IMR-90 (cell line): ENCODE results near the gene MRPL50.

ENCODE experiments used
- BHLHE40 ChIP-seq: fragments of 150-350 bp; IDR thresholded peaks from 2 replicates; pipeline ENCODE4 v1.6.1; 2016; ENCODE audit warnings: mild to moderate bottlenecking, low read depth, low read length
- CEBPB ChIP-seq: IDR thresholded peaks from 2 replicates; pipeline ENCODE4 v1.6.1; 2012; ENCODE audit warnings: low read depth, low read length, improper control_type of control experiment
- CHD1 ChIP-seq: IDR thresholded peaks from 2 replicates; pipeline ENCODE4 v1.6.1; 2012; ENCODE audit warnings: low read depth, low read length, improper control_type of control experiment
- MAFK ChIP-seq: IDR thresholded peaks from 2 replicates; pipeline ENCODE4 v1.6.1; 2012; ENCODE audit warnings: low read depth, low read length, improper control_type of control experiment
- MXI1 ChIP-seq: IDR thresholded peaks from 2 replicates; pipeline ENCODE4 v1.6.1; 2012; ENCODE audit warnings: low read depth, mild to moderate bottlenecking, low read length, moderate library complexity, borderline replicate concordance
- POLR2A ChIP-seq: IDR thresholded peaks from 2 replicates; pipeline ENCODE4 v1.6.1; 2012; ENCODE audit warnings: mild to moderate bottlenecking, low read depth, low read length
- RAD21 ChIP-seq: IDR thresholded peaks from 2 replicates; pipeline ENCODE4 v1.6.1; 2012; ENCODE audit warnings: low read length, improper control_type of control experiment
- RFX5 ChIP-seq: IDR thresholded peaks from 2 replicates; pipeline ENCODE4 v1.8.0; 2012; ENCODE audit warnings: low read depth, mild to moderate bottlenecking, low read length, moderate library complexity
- SMC3 ChIP-seq: fragments of 150-350 bp; IDR thresholded peaks from 2 replicates; pipeline ENCODE4 v1.6.1; 2016; ENCODE audit warnings: low read depth, mild to moderate bottlenecking, antibody characterized with exemption, low read length, moderate library complexity
- TF ChIP-seq, protein P1 (sequence below): conservative IDR thresholded peaks from 2 replicates; pipeline ENCODE4 v1.5.1; 2012; ENCODE audit warnings: mild to moderate bottlenecking, low read depth, low read length, improper control_type of control experiment
- TF ChIP-seq, protein P2 (sequence below): fragments of 150-350 bp; IDR thresholded peaks from 2 replicates; pipeline ENCODE4 v1.6.1; 2016; ENCODE audit warnings: low read depth, mild to moderate bottlenecking, low read length, moderate library complexity, borderline replicate concordance

DNA sequence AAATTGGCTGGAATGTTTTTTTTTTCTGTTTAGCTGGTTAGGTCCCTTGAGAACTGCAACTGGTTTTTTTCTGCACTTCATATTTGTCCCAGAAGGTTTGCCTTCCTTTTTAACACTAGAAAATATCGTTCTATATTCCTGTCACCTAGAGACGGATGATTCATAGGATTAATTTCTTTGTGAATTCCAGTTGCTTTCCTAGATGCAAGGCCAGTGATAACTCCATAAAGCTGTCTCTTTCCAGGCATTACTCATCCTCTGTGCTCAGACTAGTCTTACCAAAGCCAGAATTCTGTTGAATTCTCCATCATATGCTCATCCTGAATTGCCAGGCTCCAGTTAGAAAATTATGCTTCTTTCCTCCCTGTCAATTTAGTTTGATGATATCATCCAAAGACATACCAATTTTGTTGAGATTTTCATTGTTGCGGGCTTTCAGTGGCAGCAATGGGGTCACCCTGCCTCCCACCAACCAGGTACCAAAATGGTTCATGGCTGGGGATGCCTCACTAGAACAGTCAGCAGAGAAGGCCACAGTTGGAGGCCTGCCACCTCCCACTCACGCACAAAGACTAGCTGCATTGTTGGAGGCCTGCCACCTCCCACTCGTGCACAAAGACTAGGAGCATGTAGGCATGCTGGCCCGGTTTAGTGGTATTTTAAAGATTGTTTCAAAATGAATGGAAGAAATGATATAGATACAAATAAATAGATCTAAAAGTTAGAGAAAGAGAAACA lies 22.1 kb downstream of the MRPL50 start:
- TF ChIP-seq, protein P1, sequence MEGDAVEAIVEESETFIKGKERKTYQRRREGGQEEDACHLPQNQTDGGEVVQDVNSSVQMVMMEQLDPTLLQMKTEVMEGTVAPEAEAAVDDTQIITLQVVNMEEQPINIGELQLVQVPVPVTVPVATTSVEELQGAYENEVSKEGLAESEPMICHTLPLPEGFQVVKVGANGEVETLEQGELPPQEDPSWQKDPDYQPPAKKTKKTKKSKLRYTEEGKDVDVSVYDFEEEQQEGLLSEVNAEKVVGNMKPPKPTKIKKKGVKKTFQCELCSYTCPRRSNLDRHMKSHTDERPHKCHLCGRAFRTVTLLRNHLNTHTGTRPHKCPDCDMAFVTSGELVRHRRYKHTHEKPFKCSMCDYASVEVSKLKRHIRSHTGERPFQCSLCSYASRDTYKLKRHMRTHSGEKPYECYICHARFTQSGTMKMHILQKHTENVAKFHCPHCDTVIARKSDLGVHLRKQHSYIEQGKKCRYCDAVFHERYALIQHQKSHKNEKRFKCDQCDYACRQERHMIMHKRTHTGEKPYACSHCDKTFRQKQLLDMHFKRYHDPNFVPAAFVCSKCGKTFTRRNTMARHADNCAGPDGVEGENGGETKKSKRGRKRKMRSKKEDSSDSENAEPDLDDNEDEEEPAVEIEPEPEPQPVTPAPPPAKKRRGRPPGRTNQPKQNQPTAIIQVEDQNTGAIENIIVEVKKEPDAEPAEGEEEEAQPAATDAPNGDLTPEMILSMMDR, result no peak
- no peak for TF ChIP-seq MAFK
- no peak for TF ChIP-seq POLR2A
- TF ChIP-seq CEBPB, result no peak
- no peak for TF ChIP-seq RAD21
- TF ChIP-seq BHLHE40, result no peak
- no peak for TF ChIP-seq SMC3
- no peak for TF ChIP-seq MXI1
- TF ChIP-seq CHD1, result no peak
- TF ChIP-seq RFX5, result no peak
- TF ChIP-seq, protein P2, sequence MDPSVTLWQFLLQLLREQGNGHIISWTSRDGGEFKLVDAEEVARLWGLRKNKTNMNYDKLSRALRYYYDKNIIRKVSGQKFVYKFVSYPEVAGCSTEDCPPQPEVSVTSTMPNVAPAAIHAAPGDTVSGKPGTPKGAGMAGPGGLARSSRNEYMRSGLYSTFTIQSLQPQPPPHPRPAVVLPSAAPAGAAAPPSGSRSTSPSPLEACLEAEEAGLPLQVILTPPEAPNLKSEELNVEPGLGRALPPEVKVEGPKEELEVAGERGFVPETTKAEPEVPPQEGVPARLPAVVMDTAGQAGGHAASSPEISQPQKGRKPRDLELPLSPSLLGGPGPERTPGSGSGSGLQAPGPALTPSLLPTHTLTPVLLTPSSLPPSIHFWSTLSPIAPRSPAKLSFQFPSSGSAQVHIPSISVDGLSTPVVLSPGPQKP, result no peak
